ENCODE data around the gene ANKRD37. TPM values are rescaled to one million over a fixed set of nuclear protein-coding genes. Genes with fewer than 3 reads are reported as not detected.

The ANKRD37 gene
- total and polyA plus RNA-seq, 2 of the 8 experiments (the other 6 are each of a cell fraction or from before 2014, with no cell fraction given) = 2.8 to 3.4 TPM

GRCh38 chr4:185429660-185430059 lies 33.0 kb downstream of the ANKRD37 start:
- DNase-seq (ENCODE audit: low read depth in 1 of 2, low spot score in 2 of 2) (no peak), FAIRE-seq (no peak)
- H3K4me2 ChIP-seq (ENCODE audit: insufficient read depth in 1 of 2, low read depth in 2 of 2, low read length in 2 of 2) = no peak overlapping the region
- no peak overlapping the region for H2BK20ac ChIP-seq (ENCODE audit: low read length)
- no peak overlapping the region for H3K14ac ChIP-seq (ENCODE audit: insufficient read length)
- H4K8ac ChIP-seq (ENCODE audit: extremely low read depth, insufficient read depth, low read length) = no peak overlapping the region
- no peak overlapping the region for H4K91ac ChIP-seq (replicated peaks; ENCODE audit: insufficient read length, low read length)
- ChIA-PET CTCF (ENCODE audit: partially characterized antibody) (interaction anchor here (0.6 to 2.4 kb wide), 2 partner anchors 18 to 294 kb away, joined by 3 to 10 read pairs; no protein-coding TSS in a partner anchor), POLR2A (ENCODE audit: partially characterized antibody) (no interaction called here)
- 77% methylated on average over 5 of the region's 5 CpGs; no CpG with 5 or more reads in 1 of the 2 experiments for WGBS, 2 experiments (ENCODE audit: extremely low coverage in 1 of 2, insufficient coverage in 1 of 2, insufficient read length in 1 of 2, insufficient replicate concordance in 2 of 2, low coverage in 1 of 2, low lambda C conversion rate in 2 of 2, missing lambda C conversion rate in 1 of 2)
- H2BK12ac ChIP-seq (ENCODE audit: low read depth, low read length) = no peak overlapping the region
- peaks cover 0 to 4% (median 2%) of the 10 kb centered on the region in 4 experiments; a peak in 3 of 7 replicates for H3K4me1 ChIP-seq (replicated peaks in 1 of 4; ENCODE audit: control insufficient read depth in 3 of 4, insufficient read depth in 4 of 4, low read length in 3 of 4)
- H3K4ac ChIP-seq (replicated peaks; ENCODE audit: insufficient read length, low read depth, low read length) = no peak overlapping the region
- H3K4me3 ChIP-seq (ENCODE audit: extremely low read depth in 1 of 4, insufficient read depth in 2 of 4, low read depth in 3 of 4, low read length in 4 of 4) = no peak overlapping the region
- H3K23me2 ChIP-seq (ENCODE audit: low read depth, low read length) = peaks cover 9% of the 10 kb centered on the region
- no peak overlapping the region for H4K5ac ChIP-seq (ENCODE audit: insufficient read length, low read depth, low read length)
- H3K79me1 ChIP-seq (ENCODE audit: low read depth, low read length) = no peaks in the 10 kb centered on the region
- H2BK120ac ChIP-seq (replicated peaks; ENCODE audit: low read depth, low read length) = no peak overlapping the region
- no peak overlapping the region for H3K27ac ChIP-seq (ENCODE audit: low read depth, low read length)
- H3K56ac ChIP-seq (replicated peaks; ENCODE audit: insufficient read length, low read depth, low read length) = no peak overlapping the region
- peaks cover 4 to 5% of the 10 kb centered on the region in 2 experiments; a peak in 2 of 4 replicates for H3K79me2 ChIP-seq (ENCODE audit: control insufficient read depth in 1 of 2, insufficient read depth in 2 of 2, low read length in 2 of 2)
- no peak overlapping the region for H2BK15ac ChIP-seq (ENCODE audit: low read length)
- no peak overlapping the region for H3K9ac ChIP-seq (replicated peaks in 1 of 4; ENCODE audit: extremely low read depth in 1 of 4, low read depth in 3 of 4, low read length in 3 of 4)
- H3K36me3 ChIP-seq (ENCODE audit: control insufficient read depth in 2 of 4, insufficient read depth in 4 of 4, low read length in 3 of 4) = no peaks in the 10 kb centered on the region
- no peaks in the 10 kb centered on the region for H3K9me3 ChIP-seq (ENCODE audit: insufficient read depth in 2 of 2, low read depth in 1 of 2, low read length in 1 of 2)
- no peak overlapping the region for H2AFZ ChIP-seq (ENCODE audit: low read length)
- no peaks in the 10 kb centered on the region for H4K20me1 ChIP-seq (replicated peaks in 1 of 2; ENCODE audit: control insufficient read depth in 1 of 2, insufficient read depth in 2 of 2, low read length in 2 of 2)
- TF ChIP-seq CREB1 (IDR thresholded peaks at IDR 0.05) = no peak
- no peak for TF ChIP-seq TAF1 (IDR thresholded peaks at IDR 0.05; ENCODE audit: low read depth, low read length)
- H2BK5ac ChIP-seq (ENCODE audit: low read depth, low read length) = no peak overlapping the region
- H3K23ac ChIP-seq (ENCODE audit: insufficient read length) = no peak overlapping the region
- no peak overlapping the region for H3K18ac ChIP-seq (ENCODE audit: extremely low read depth, low read length)
- no peaks in the 10 kb centered on the region for H3K27me3 ChIP-seq (replicated peaks in 1 of 4; ENCODE audit: control insufficient read depth in 3 of 4, extremely low read depth in 1 of 4, insufficient read depth in 3 of 4, low read length in 3 of 4)
- H2AK5ac ChIP-seq (ENCODE audit: low read depth, low read length) = no peak overlapping the region

All from H1 (cell line).